ENCODE results near the gene NUDT10. TPM values are rescaled to one million over a fixed set of nuclear protein-coding genes. Genes with fewer than 3 reads are reported as not detected.

Gene NUDT10
- total RNA-seq, 1 experiment from 2014 or later: not detected

DNA sequence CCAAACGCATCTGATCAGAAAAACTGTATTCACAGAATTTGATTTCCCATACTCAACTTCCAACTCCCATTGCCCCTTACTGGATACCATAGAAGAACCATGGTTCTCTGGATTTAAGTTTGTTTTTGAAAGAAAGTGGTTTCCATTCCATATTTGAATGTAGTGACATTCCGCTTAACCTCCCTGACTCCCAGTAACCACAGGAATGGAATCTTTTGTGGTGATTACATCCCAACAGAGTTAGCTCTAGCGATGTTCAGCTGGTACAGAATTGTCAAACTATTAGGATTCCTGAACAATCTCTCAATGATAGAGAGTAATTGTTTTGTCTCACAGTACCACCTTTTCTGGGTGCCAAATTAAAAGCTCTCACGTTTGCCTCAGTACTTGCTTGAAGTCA, 1.7 kb downstream of the NUDT10 start (continued):
- TF ChIP-seq SP1 (IDR thresholded peaks at IDR 0.05; ENCODE audit: low read depth): no peak
- no peak for TF ChIP-seq EGR1 (IDR thresholded peaks at IDR 0.05; ENCODE audit: low read depth)
- TF ChIP-seq EZH2phosphoT487 (IDR thresholded peaks at IDR 0.05; ENCODE audit: borderline replicate concordance): no peak

DNA sequence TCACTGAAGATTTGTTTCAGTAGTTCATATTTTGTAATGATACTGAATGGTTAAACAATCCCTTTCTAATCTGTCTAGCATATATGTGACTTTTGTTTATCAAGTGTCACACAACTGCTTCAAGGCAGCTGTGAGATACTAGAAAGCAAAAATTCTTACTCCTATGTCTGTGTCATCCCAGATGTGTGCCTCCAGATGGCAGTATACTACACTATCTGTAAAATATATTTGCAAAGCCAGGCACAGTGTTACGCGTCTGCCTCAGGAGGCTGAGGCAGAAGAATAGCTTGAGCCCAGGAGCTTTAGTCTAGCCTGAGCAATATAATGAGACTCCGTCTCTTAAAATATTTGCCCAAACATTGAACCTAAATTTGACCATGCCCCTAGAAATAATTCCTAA, 4.0 kb downstream of the NUDT10 start:
- no peak overlapping the region for H3K27ac ChIP-seq (ENCODE audit: low read depth, low read length)
- no peaks in the 10 kb centered on the region for H3K79me2 ChIP-seq (ENCODE audit: insufficient read depth, low read length)
- H3K36me3 ChIP-seq (ENCODE audit: control insufficient read depth in 1 of 2, insufficient read depth in 2 of 2, low read length in 2 of 2): no peaks in the 10 kb centered on the region
- TF ChIP-seq RAD21 (IDR thresholded peaks at IDR 0.05; ENCODE audit: low read depth): peak; percentile 44
- no peak for TF ChIP-seq EZH2phosphoT487 (IDR thresholded peaks at IDR 0.05; ENCODE audit: borderline replicate concordance)
- no peak for TF ChIP-seq SRF (IDR thresholded peaks at IDR 0.05; ENCODE audit: low read depth)
- TF ChIP-seq, protein P1, sequence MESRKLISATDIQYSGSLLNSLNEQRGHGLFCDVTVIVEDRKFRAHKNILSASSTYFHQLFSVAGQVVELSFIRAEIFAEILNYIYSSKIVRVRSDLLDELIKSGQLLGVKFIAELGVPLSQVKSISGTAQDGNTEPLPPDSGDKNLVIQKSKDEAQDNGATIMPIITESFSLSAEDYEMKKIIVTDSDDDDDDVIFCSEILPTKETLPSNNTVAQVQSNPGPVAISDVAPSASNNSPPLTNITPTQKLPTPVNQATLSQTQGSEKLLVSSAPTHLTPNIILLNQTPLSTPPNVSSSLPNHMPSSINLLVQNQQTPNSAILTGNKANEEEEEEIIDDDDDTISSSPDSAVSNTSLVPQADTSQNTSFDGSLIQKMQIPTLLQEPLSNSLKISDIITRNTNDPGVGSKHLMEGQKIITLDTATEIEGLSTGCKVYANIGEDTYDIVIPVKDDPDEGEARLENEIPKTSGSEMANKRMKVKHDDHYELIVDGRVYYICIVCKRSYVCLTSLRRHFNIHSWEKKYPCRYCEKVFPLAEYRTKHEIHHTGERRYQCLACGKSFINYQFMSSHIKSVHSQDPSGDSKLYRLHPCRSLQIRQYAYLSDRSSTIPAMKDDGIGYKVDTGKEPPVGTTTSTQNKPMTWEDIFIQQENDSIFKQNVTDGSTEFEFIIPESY (IDR thresholded peaks at IDR 0.05; ENCODE audit: extremely low read depth, insufficient replicate concordance, low read length): no peak
- no peak for TF ChIP-seq POLR2AphosphoS5 (IDR thresholded peaks at IDR 0.05; ENCODE audit: low read depth, low read length)
- TF ChIP-seq CEBPB (IDR thresholded peaks at IDR 0.05; ENCODE audit: low read depth): no peak
- TF ChIP-seq, protein P2, sequence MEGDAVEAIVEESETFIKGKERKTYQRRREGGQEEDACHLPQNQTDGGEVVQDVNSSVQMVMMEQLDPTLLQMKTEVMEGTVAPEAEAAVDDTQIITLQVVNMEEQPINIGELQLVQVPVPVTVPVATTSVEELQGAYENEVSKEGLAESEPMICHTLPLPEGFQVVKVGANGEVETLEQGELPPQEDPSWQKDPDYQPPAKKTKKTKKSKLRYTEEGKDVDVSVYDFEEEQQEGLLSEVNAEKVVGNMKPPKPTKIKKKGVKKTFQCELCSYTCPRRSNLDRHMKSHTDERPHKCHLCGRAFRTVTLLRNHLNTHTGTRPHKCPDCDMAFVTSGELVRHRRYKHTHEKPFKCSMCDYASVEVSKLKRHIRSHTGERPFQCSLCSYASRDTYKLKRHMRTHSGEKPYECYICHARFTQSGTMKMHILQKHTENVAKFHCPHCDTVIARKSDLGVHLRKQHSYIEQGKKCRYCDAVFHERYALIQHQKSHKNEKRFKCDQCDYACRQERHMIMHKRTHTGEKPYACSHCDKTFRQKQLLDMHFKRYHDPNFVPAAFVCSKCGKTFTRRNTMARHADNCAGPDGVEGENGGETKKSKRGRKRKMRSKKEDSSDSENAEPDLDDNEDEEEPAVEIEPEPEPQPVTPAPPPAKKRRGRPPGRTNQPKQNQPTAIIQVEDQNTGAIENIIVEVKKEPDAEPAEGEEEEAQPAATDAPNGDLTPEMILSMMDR (IDR thresholded peaks at IDR 0.05 in 2 of 3, conservative IDR thresholded peaks at IDR 0.05 in 1 of 3; ENCODE audit: borderline replicate concordance in 1 of 3, insufficient read depth in 1 of 3, low read depth in 2 of 3, low read length in 2 of 3): peak; percentile 24 to 40 (median 39); a peak in 4 of 6 replicates
- TF ChIP-seq EZH2 (IDR thresholded peaks at IDR 0.05): no peak
- ATAC-seq: peak; percentile 74
- H2AFZ ChIP-seq (ENCODE audit: low read depth, low read length, poor library complexity, severe bottlenecking): no peak overlapping the region
- BruUV-seq (replicated peaks): no TSS peak
- H3K9me3 ChIP-seq (ENCODE audit: control insufficient read depth in 1 of 2, insufficient read depth in 1 of 2, low read depth in 1 of 2, low read length in 2 of 2): no peaks in the 10 kb centered on the region
- H3K4me1 ChIP-seq (ENCODE audit: control insufficient read depth in 1 of 2, insufficient read depth in 2 of 2, low read length in 2 of 2): no peaks in the 10 kb centered on the region
- RAD21 ChIA-PET (ENCODE audit: low non-redundant PET in 1 of 2, low total read pairs in 2 of 2, uncharacterized antibody in 2 of 2, unreplicated experiment in 2 of 2): interaction anchor here in 1 of 2 experiments (0.9 kb wide), 1 partner anchor 80 kb away, joined by 3 read pairs; no protein-coding TSS in a partner anchor
- DNase-seq (ENCODE audit: low read depth, low spot score): peak; percentile 13
- no peaks in the 10 kb centered on the region for H4K20me1 ChIP-seq (ENCODE audit: insufficient read depth)
- no peak overlapping the region for H3K4me3 ChIP-seq (replicated peaks in 1 of 2; ENCODE audit: low read depth in 1 of 2, low read length in 2 of 2)
- no peaks in the 10 kb centered on the region for H3K9me2 ChIP-seq (ENCODE audit: insufficient read depth)
- intact Hi-C loops (cut with micrococcal nuclease): loop anchor here (1.0 to 2.0 kb wide), 2 partner anchors 84 to 121 kb away; no protein-coding TSS in a partner anchor
- H3K4me2 ChIP-seq (ENCODE audit: low read length): no peak overlapping the region
- POLR2A ChIA-PET: no interaction called here
- peaks cover 3% of the 10 kb centered on the region; the same call in 1 of the 2 replicates for H3K27me3 ChIP-seq (ENCODE audit: insufficient read depth, low read length)
- CTCF ChIA-PET: interaction anchor here (0.6 to 2.4 kb wide), 10 partner anchors 24 to 188 kb away, joined by 3 to 40 read pairs (median 5); no protein-coding TSS in a partner anchor
- no peak overlapping the region for H3K9ac ChIP-seq (ENCODE audit: low read length)
